H1 (cell line): ENCODE results near the gene NPTN. TPM values are rescaled to one million over a fixed set of nuclear protein-coding genes. Genes with fewer than 3 reads are reported as not detected.

Source experiments
- CTCF ChIA-PET: fragments of 300-600 bp; sonication (Branson Sonifier 250); formaldehyde crosslinking; loops from one replicate; lab custom pipeline; 2021; ENCODE audit not compliant: partially characterized antibody; lab: Charles Lee
- POLR2A ChIA-PET: fragments of 300-600 bp; sonication (Branson Sonifier 250); formaldehyde crosslinking; loops from one replicate; lab custom pipeline; 2021; ENCODE audit warnings: inconsistent platforms; ENCODE audit not compliant: partially characterized antibody; lab: Charles Lee
- DNase-seq, 2 experiments: peaks; one replicate each; pipeline versions ENCODE4 v3.0.0 to v3.0.0-alpha.2; 2010 to 2022; ENCODE audit warnings: low spot score in 2 of 2, low read depth in 1 of 2, mixed read lengths in 1 of 2
- FAIRE-seq: peaks from 2 replicates; lab custom pipeline; 2011; peaks lifted over from hg19 to GRCh38; lab: Jason Lieb, UNC
- H2AFZ ChIP-seq: 2 replicates; pipeline ENCODE4 v1.8.1; 2012; ENCODE audit warnings: low read length, inconsistent platforms
- H2AK5ac ChIP-seq: 2 replicates; pipeline ENCODE4 v1.6.1; 2013; ENCODE audit warnings: low read depth, low read length
- H2BK120ac ChIP-seq: replicated peaks from 2 replicates; pipeline ENCODE3; 2013; ENCODE audit warnings: low read depth, low read length, inconsistent platforms
- H2BK12ac ChIP-seq: 2 replicates; pipeline ENCODE4 v1.6.1; 2013; ENCODE audit warnings: low read depth, low read length
- H2BK15ac ChIP-seq: 2 replicates; pipeline ENCODE4 v1.6.1; 2013; ENCODE audit warnings: low read length
- H2BK20ac ChIP-seq: 2 replicates; pipeline ENCODE4 v1.6.1; 2013; ENCODE audit warnings: low read length
- H2BK5ac ChIP-seq: 2 replicates; pipeline ENCODE4 v1.6.1; 2013; ENCODE audit warnings: low read depth, low read length
- H3K14ac ChIP-seq: 2 replicates; pipeline ENCODE4 v1.6.1; 2013; ENCODE audit warnings: inconsistent platforms; ENCODE audit not compliant: insufficient read length
- H3K18ac ChIP-seq: 2 replicates; pipeline ENCODE4 v1.6.1; 2013; ENCODE audit warnings: low read length; ENCODE audit errors: extremely low read depth
- H3K23ac ChIP-seq: 2 replicates; pipeline ENCODE4 v1.6.1; 2013; ENCODE audit warnings: inconsistent platforms; ENCODE audit not compliant: insufficient read length
- H3K23me2 ChIP-seq: 2 replicates; pipeline ENCODE4 v1.6.1; 2013; ENCODE audit warnings: low read depth, low read length
- H3K27ac ChIP-seq: 2 replicates; pipeline ENCODE4 v1.6.1; 2011; ENCODE audit warnings: low read depth, low read length, inconsistent platforms
- H3K27me3 ChIP-seq, 4 experiments: replicated peaks in 1 of 4; 1 replicate in 1 of 4; 2 replicates in 3 of 4; pipeline versions ENCODE4 v1.6.1 to v1.8.1; 2011 to 2013; ENCODE audit warnings: low read length in 3 of 4, mild to moderate bottlenecking in 3 of 4, inconsistent platforms in 2 of 4, mixed read lengths in 2 of 4, moderate library complexity in 1 of 4; ENCODE audit not compliant: control insufficient read depth in 3 of 4, insufficient read depth in 3 of 4; ENCODE audit errors: extremely low read depth in 1 of 4
- H3K36me3 ChIP-seq, 4 experiments: 2 replicates each; pipeline versions ENCODE4 v1.6.1 to v1.8.1; 2011 to 2013; ENCODE audit warnings: mild to moderate bottlenecking in 4 of 4, low read length in 3 of 4, moderate library complexity in 2 of 4, control low read depth in 1 of 4, inconsistent platforms in 1 of 4; ENCODE audit not compliant: insufficient read depth in 4 of 4, control insufficient read depth in 2 of 4
- H3K4ac ChIP-seq: replicated peaks from 2 replicates; pipeline ENCODE3; 2013; ENCODE audit warnings: low read length, low read depth, mixed read lengths, inconsistent platforms; ENCODE audit not compliant: insufficient read length
- H3K4me1 ChIP-seq, 4 experiments: replicated peaks in 1 of 4; 1 replicate in 1 of 4; 2 replicates in 3 of 4; pipeline versions ENCODE4 v1.6.1 to v1.8.1; 2011 to 2013; ENCODE audit warnings: low read length in 3 of 4, inconsistent platforms in 2 of 4, mixed read lengths in 1 of 4; ENCODE audit not compliant: insufficient read depth in 4 of 4, control insufficient read depth in 3 of 4
- H3K4me2 ChIP-seq, 2 experiments: 2 replicates each; pipeline versions ENCODE4 v1.6.1 to v1.8.1; 2011 to 2013; ENCODE audit warnings: low read depth in 2 of 2, low read length in 2 of 2, control low read depth in 1 of 2, inconsistent platforms in 1 of 2, mild to moderate bottlenecking in 1 of 2; ENCODE audit not compliant: insufficient read depth in 1 of 2
- H3K4me3 ChIP-seq, 4 experiments: fragments of 200-600, 300-600 bp in 1 of 4; sonication (generic), shearing (Covaris generic), sonication (Bioruptor Twin) in 1 of 4; 2 replicates each; pipeline versions ENCODE4 v1.5.1 to v1.8.1; 2011 to 2016; ENCODE audit warnings: low read length in 4 of 4, low read depth in 3 of 4, control low read depth in 2 of 4, inconsistent platforms in 2 of 4, mild to moderate bottlenecking in 2 of 4, mixed read lengths in 1 of 4, moderate library complexity in 1 of 4; ENCODE audit not compliant: insufficient read depth in 2 of 4; ENCODE audit errors: extremely low read depth in 1 of 4
- H3K56ac ChIP-seq: replicated peaks from 2 replicates; pipeline ENCODE3; 2013; ENCODE audit warnings: low read depth, mild to moderate bottlenecking, mixed read lengths, low read length, inconsistent platforms; ENCODE audit not compliant: insufficient read length
- H3K79me1 ChIP-seq: 2 replicates; pipeline ENCODE4 v1.6.1; 2013; ENCODE audit warnings: low read depth, low read length, control low read depth
- H3K79me2 ChIP-seq, 2 experiments: 2 replicates each; pipeline versions ENCODE4 v1.6.1 to v1.8.1; 2012 to 2013; ENCODE audit warnings: low read length in 2 of 2, mild to moderate bottlenecking in 2 of 2, inconsistent platforms in 1 of 2; ENCODE audit not compliant: insufficient read depth in 2 of 2, control insufficient read depth in 1 of 2
- H3K9ac ChIP-seq, 4 experiments: replicated peaks in 1 of 4; 1 replicate in 1 of 4; 2 replicates in 3 of 4; pipeline versions ENCODE4 v1.6.1 to v1.8.1; 2011 to 2013; ENCODE audit warnings: low read depth in 3 of 4, low read length in 3 of 4, control low read depth in 2 of 4, mild to moderate bottlenecking in 2 of 4, moderate library complexity in 2 of 4, inconsistent platforms in 1 of 4; ENCODE audit errors: extremely low read depth in 1 of 4
- H3K9me3 ChIP-seq, 2 experiments: 2 replicates each; pipeline versions ENCODE4 v1.6.1 to v1.8.1; 2012 to 2013; ENCODE audit warnings: mild to moderate bottlenecking in 2 of 2, moderate library complexity in 2 of 2, control low read depth in 1 of 2, inconsistent platforms in 1 of 2, low read depth in 1 of 2, low read length in 1 of 2, mixed read lengths in 1 of 2; ENCODE audit not compliant: insufficient read depth in 2 of 2
- H4K20me1 ChIP-seq, 2 experiments: replicated peaks in 1 of 2; 2 replicates each; pipeline versions ENCODE3 to v1.8.1; 2011 to 2013; ENCODE audit warnings: inconsistent platforms in 2 of 2, low read length in 2 of 2, mild to moderate bottlenecking in 1 of 2; ENCODE audit not compliant: insufficient read depth in 2 of 2, control insufficient read depth in 1 of 2
- H4K5ac ChIP-seq: 2 replicates; pipeline ENCODE4 v1.6.1; 2013; ENCODE audit warnings: low read length, low read depth, mixed read lengths, inconsistent platforms; ENCODE audit not compliant: insufficient read length
- H4K8ac ChIP-seq: 2 replicates; pipeline ENCODE4 v1.8.0; 2013; ENCODE audit warnings: mild to moderate bottlenecking, moderate library complexity, low read length, inconsistent platforms; ENCODE audit not compliant: insufficient read depth; ENCODE audit errors: extremely low read depth
- H4K91ac ChIP-seq: replicated peaks from 2 replicates; pipeline ENCODE3; 2013; ENCODE audit warnings: low read length, mixed read lengths, inconsistent platforms; ENCODE audit not compliant: insufficient read length
- ASH2L ChIP-seq: fragments of 200-600, 300-600 bp; sonication (generic); IDR thresholded peaks from one replicate; pipeline ENCODE4 v1.7.1; 2017; ENCODE audit warnings: low read length
- BACH1 ChIP-seq: IDR thresholded peaks from 2 replicates; pipeline ENCODE4 v1.6.1; 2012; ENCODE audit warnings: low read length, improper control_type of control experiment
- BRCA1 ChIP-seq: IDR thresholded peaks from 2 replicates; pipeline ENCODE4 v1.6.1; 2012; ENCODE audit warnings: low read depth, low read length, improper control_type of control experiment
- FOSL1 ChIP-seq: IDR thresholded peaks from 2 replicates; pipeline ENCODE4 v1.6.1; 2011; ENCODE audit warnings: mild to moderate bottlenecking, low read depth, low read length, moderate library complexity; ENCODE audit not compliant: insufficient read depth
- GABPA ChIP-seq: IDR thresholded peaks from 2 replicates; pipeline ENCODE4 v1.6.1; 2011; ENCODE audit warnings: mild to moderate bottlenecking, low read length, moderate library complexity, borderline replicate concordance; ENCODE audit not compliant: insufficient read depth
- KDM1A ChIP-seq: fragments of 200-600, 300-600 bp; sonication (generic); IDR thresholded peaks from 2 replicates; pipeline ENCODE4 v1.7.1; 2016; ENCODE audit warnings: mild to moderate bottlenecking, low read length, borderline replicate concordance
- RBBP5 ChIP-seq: IDR thresholded peaks from 2 replicates; pipeline ENCODE4 v1.7.1; 2012; ENCODE audit warnings: low read depth, mild to moderate bottlenecking, inconsistent platforms, low read length, moderate library complexity, borderline replicate concordance
- RXRA ChIP-seq: IDR thresholded peaks from 2 replicates; pipeline ENCODE4 v1.6.1; 2011; ENCODE audit warnings: low read depth, mild to moderate bottlenecking, low read length, moderate library complexity; ENCODE audit not compliant: insufficient read depth
- TBP ChIP-seq: IDR thresholded peaks from 2 replicates; pipeline ENCODE4 v1.6.1; 2011; ENCODE audit warnings: low read depth, low read length, improper control_type of control experiment
- WGBS, 2 experiments: shearing (Covaris generic) in 1 of 2; methylation state at CpG; one replicate each; pipeline versions ENCODE4 v1.1.6 to v1.1.7; 2013 to 2015; ENCODE audit warnings: low lambda C conversion rate in 2 of 2, mixed read lengths in 2 of 2, inconsistent platforms in 1 of 2, low coverage in 1 of 2, missing lambda C conversion rate in 1 of 2; ENCODE audit not compliant: insufficient replicate concordance in 2 of 2, insufficient coverage in 1 of 2, insufficient read length in 1 of 2; ENCODE audit errors: extremely low coverage in 1 of 2, missing lambda C conversion rate in 1 of 2; 5-methylcytosine and 5-hydroxymethylcytosine counted together
- polyA plus RNA-seq, 7 experiments: library from polyadenylated mRNA; depleted of rRNA in 3 of 7; stranded (reverse) in 5 of 7; unstranded in 2 of 7; fragments of >200 nt in 5 of 7; fragments of 200-250 nt in 2 of 7; gene quantifications; 1 replicate in 5 of 7; 2 replicates in 1 of 7; 4 replicates in 1 of 7; pipeline versions ENCODE4 v1.2.1 to v1.2.3, GENCODE V29; 2011 to 2013; ENCODE audit warnings: missing spikeins in 2 of 7, mixed read lengths in 2 of 7
- total RNA-seq: library from RNA; stranded (reverse); fragmentation: NEBNext Ultra II Directional; extraction: Animal tissue kit (Norgen Biotek cat#: 25700); gene quantifications from 2 replicates; pipeline ENCODE4 v1.2.1, GENCODE V29; 2021

The NPTN gene
- total and polyA plus RNA-seq, 2 of the 8 experiments (the other 6 are each of a cell fraction or from before 2014, with no cell fraction given) = 67.0 to 113 TPM

- 87% methylated on average over 21 of the region's 21 CpGs; no CpG with 5 or more reads in 1 of the 2 experiments for WGBS, 2 experiments
- POLR2A ChIA-PET = no interaction called here
- no peak for FAIRE-seq
Measured at GRCh38 chr15:73597036-73597638, 36.1 kb downstream of the NPTN start.

More at GRCh38 chr15:73597036-73597638, 36.1 kb downstream of the NPTN start:
- H4K91ac ChIP-seq = no peak overlapping the region
- H3K36me3 ChIP-seq = no peaks in the 10 kb centered on the region; a peak in 1 of 8 replicates
- no peak for DNase-seq
- H3K27ac ChIP-seq = no peak overlapping the region
- no peak overlapping the region for H3K9ac ChIP-seq
- H3K23me2 ChIP-seq = no peaks in the 10 kb centered on the region; the same call in 1 of the 2 replicates
- no peak for TF ChIP-seq BACH1
- TF ChIP-seq KDM1A = no peak
- TF ChIP-seq BRCA1 = no peak
- no peak for TF ChIP-seq FOSL1
- TF ChIP-seq RBBP5 = no peak
- no peak for TF ChIP-seq GABPA
- no peak for TF ChIP-seq RXRA
- TF ChIP-seq TBP = no peak
- no peak for TF ChIP-seq ASH2L
- TF ChIP-seq, all 59 proteins: peak for 0
- H3K79me2 ChIP-seq = peaks cover 3 to 93% of the 10 kb centered on the region in 2 experiments; a peak in 3 of 4 replicates
- H3K14ac ChIP-seq = no peak overlapping the region
- H4K5ac ChIP-seq = no peak overlapping the region
- H3K79me1 ChIP-seq = peaks cover 28% of the 10 kb centered on the region
- H2AFZ ChIP-seq = no peak overlapping the region
- no peak overlapping the region for H3K23ac ChIP-seq
- CTCF ChIA-PET = interaction anchor here (1.1 to 4.3 kb wide), 4 partner anchors 11 to 109 kb away, joined by 3 to 26 read pairs (median 14); partner anchors contain the start of gene NPTN
- no peak overlapping the region for H2BK120ac ChIP-seq
- H2BK20ac ChIP-seq = no peak overlapping the region
- H3K27me3 ChIP-seq = no peaks in the 10 kb centered on the region
- peaks cover 14 to 23% (median 21%) of the 10 kb centered on the region in 4 experiments for H3K4me1 ChIP-seq
- H3K4me2 ChIP-seq = no peak overlapping the region
- no peak overlapping the region for H3K18ac ChIP-seq
- H2AK5ac ChIP-seq = no peak overlapping the region; the same call in 1 of the 2 replicates
- no peaks in the 10 kb centered on the region for H3K9me3 ChIP-seq
- no peak overlapping the region for H3K4ac ChIP-seq
- H2BK15ac ChIP-seq = no peak overlapping the region
- H3K4me3 ChIP-seq = no peak overlapping the region
- no peak overlapping the region for H2BK5ac ChIP-seq
- H2BK12ac ChIP-seq = no peak overlapping the region
- H3K56ac ChIP-seq = no peak overlapping the region
- no peak overlapping the region for H4K8ac ChIP-seq
- peaks cover 21 to 33% of the 10 kb centered on the region in 2 experiments for H4K20me1 ChIP-seq
